NT2/D1 (cell line): Measurements from ENCODE around the gene OCIAD1.

Source experiments
- SUZ12 ChIP-seq: IDR thresholded peaks from 2 replicates; pipeline ENCODE4 v1.6.1; 2011; ENCODE audit not compliant: insufficient read length, insufficient read depth; ENCODE audit errors: extremely low read depth
- YY1 ChIP-seq: IDR thresholded peaks from 2 replicates; pipeline ENCODE4 v1.6.1; 2011; ENCODE audit not compliant: insufficient read length, insufficient read depth
- ZNF274 ChIP-seq: IDR thresholded peaks from 2 replicates; pipeline ENCODE4 v1.6.1; 2011; ENCODE audit warnings: mild to moderate bottlenecking, low read depth, low read length

DNA sequence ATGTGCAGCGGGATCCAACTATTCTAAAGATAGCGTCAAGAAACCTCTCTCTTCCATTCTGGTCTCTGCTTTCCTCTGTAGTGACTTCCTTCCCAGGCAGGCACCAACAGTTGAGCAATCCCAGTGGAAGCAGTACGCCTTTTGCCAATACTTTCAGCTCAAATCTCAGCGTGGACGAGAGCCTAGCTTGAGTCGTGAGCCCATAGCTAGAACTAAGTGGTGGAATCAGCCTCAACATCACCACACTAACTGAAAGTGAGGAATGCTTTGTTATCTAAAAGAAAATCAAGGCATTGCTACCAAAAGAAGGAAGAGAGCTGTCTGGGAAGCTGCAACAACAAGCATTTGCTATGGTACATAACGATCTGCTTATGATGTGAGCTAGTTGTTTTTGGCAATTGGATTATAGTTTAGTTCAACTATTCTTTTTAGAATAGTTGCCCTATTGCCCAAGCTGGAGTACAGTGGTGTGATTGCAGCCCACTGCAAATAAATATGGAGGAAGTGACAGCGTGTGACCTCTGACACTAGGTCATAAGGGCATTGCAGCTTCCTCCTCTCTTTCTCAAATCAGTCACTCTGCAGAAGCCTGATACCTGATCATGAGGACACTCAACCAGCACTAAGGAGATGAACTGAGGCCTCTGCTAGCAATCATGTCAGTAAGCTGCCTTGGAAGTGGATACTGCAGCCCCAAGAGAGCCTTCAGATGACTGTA is 26.1 kb upstream of the OCIAD1 start:
- TF ChIP-seq ZNF274 = no peak
- TF ChIP-seq YY1 = no peak
- no peak for TF ChIP-seq SUZ12
